HG03378 (cell line): ENCODE results near the gene ACTL6B.
A peak's percentile ranks its signal among the peaks of the same experiment; 100 is the strongest.

Experiments
- ATAC-seq: cut with Tn5 transposase; IDR thresholded peaks from one replicate; pipeline ENCODE4 v1.9.1; 2021; ENCODE audit warnings: mild to moderate bottlenecking, moderate library complexity; ENCODE audit not compliant: unreplicated experiment

ACTL6B gene

GRCh38 chr7:100627238-100627549 is 29.1 kb downstream of the ACTL6B start:
- no peak for ATAC-seq

GRCh38 chr7:100626530-100627237 is 29.6 kb downstream of the ACTL6B start:
- ATAC-seq: peak; percentile 45

GRCh38 chr7:100626055-100626454 is 30.2 kb downstream of the ACTL6B start:
- no peak for ATAC-seq

- ATAC-seq: no peak
Observed at GRCh38 chr7:100623951-100624824, 32.1 kb downstream of the ACTL6B start.

GRCh38 chr7:100621554-100621953 is 34.7 kb downstream of the ACTL6B start:
- ATAC-seq: no peak

- no peak for ATAC-seq
Observed at GRCh38 chr7:100620804-100621203, 35.4 kb downstream of the ACTL6B start.

- no peak for ATAC-seq
Observed at GRCh38 chr7:100620239-100620638, 36.0 kb downstream of the ACTL6B start.

GRCh38 chr7:100614308-100614861 is 41.9 kb downstream of the ACTL6B start:
- ATAC-seq: no peak

GRCh38 chr7:100613412-100614175 is 42.7 kb downstream of the ACTL6B start:
- ATAC-seq: no peak

- ATAC-seq: no peak
Observed at GRCh38 chr7:100612730-100613390, 43.4 kb downstream of the ACTL6B start.

- peak; percentile 92 for ATAC-seq
Observed at GRCh38 chr7:100611983-100612729, 44.1 kb downstream of the ACTL6B start, which contains the start of gene MOSPD3. TSS of gene MOSPD3 (plus strand) at chr7:100612540. CDS start at chr7:100612792, 252 bp downstream.

GRCh38 chr7:100609958-100610357 is 46.3 kb downstream of the ACTL6B start:
- no peak for ATAC-seq

- no peak for ATAC-seq
Observed at GRCh38 chr7:100607111-100607510, 49.1 kb downstream of the ACTL6B start.

GRCh38 chr7:100606313-100606712 is 49.9 kb downstream of the ACTL6B start:
- ATAC-seq: no peak

- ATAC-seq: no peak
Observed at GRCh38 chr7:100604976-100605911, 51.0 kb downstream of the ACTL6B start.

GRCh38 chr7:100604028-100604975 is 51.9 kb downstream of the ACTL6B start:
- no peak for ATAC-seq

GRCh38 chr7:100603726-100604027 is 52.6 kb downstream of the ACTL6B start:
- ATAC-seq: no peak
